ENCODE data around the gene SLC16A3. TPM values are rescaled to one million over a fixed set of nuclear protein-coding genes. Genes with fewer than 3 reads are reported as not detected.

The SLC16A3 gene
- total and polyA plus RNA-seq, 2 of the 8 experiments (the other 6 are each of a cell fraction or from before 2014, with no cell fraction given) = 3.8 to 8.7 TPM

DNA sequence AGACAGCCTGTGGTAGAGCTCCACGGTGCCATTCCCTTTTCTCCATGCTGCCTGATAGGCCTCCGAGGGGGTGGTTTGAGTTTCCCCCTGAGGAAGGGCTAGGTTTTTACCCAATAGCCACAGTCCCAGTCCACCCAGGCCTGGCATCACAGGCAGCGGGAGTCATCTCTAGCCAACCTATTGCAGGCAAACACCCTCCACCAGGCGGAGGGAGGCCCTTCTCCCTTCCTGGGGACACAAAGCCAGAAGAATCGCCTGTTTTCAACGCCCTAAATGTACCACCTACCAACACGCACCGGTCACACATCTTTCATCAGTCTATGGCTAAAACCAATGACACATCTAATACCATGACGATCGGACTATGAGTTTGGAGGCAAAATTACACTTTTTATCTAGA, 37.3 kb downstream of the SLC16A3 start (continued):
- TF ChIP-seq, protein P1, sequence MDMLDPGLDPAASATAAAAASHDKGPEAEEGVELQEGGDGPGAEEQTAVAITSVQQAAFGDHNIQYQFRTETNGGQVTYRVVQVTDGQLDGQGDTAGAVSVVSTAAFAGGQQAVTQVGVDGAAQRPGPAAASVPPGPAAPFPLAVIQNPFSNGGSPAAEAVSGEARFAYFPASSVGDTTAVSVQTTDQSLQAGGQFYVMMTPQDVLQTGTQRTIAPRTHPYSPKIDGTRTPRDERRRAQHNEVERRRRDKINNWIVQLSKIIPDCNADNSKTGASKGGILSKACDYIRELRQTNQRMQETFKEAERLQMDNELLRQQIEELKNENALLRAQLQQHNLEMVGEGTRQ (IDR thresholded peaks at IDR 0.05; ENCODE audit: low read length) = no peak

Measured in H1 (cell line).